WERI-Rb-1 (cell line): ENCODE data around the gene GSTM1.

Source experiments
- DNase-seq: peaks from one replicate; pipeline ENCODE4 v3.0.0-alpha.2; 2020
- H3K27ac ChIP-seq: fragments of 250-450 bp; sonication (Bioruptor Pico); 2 replicates; pipeline ENCODE4 v1.5.1; 2020; ENCODE audit warnings: mild to moderate bottlenecking, moderate library complexity
- H3K27me3 ChIP-seq: fragments of 250-450 bp; sonication (Bioruptor Pico); 2 replicates; pipeline ENCODE4 v1.5.1; 2021; ENCODE audit warnings: mild to moderate bottlenecking, low read depth, moderate library complexity; ENCODE audit not compliant: insufficient read depth, severe bottlenecking
- H3K36me3 ChIP-seq: fragments of 250-450 bp; sonication (Bioruptor Pico); 2 replicates; pipeline ENCODE4 v1.5.1; 2020; ENCODE audit warnings: mild to moderate bottlenecking, moderate library complexity
- H3K4me3 ChIP-seq: 2 replicates; pipeline ENCODE4 v1.5.1; 2011; ENCODE audit warnings: low read depth, mild to moderate bottlenecking, control low read depth, low read length
- H3K9me3 ChIP-seq: fragments of 250-450 bp; sonication (Bioruptor Pico); 2 replicates; pipeline ENCODE4 v1.5.1; 2021; ENCODE audit warnings: mild to moderate bottlenecking, moderate library complexity; ENCODE audit not compliant: severe bottlenecking
- TF ChIP-seq, protein P1 (sequence below): IDR thresholded peaks from 2 replicates; pipeline ENCODE4 v1.5.1; 2011; ENCODE audit warnings: low read depth, mild to moderate bottlenecking, control low read depth, inconsistent platforms, low read length

The GSTM1 gene

DNA sequence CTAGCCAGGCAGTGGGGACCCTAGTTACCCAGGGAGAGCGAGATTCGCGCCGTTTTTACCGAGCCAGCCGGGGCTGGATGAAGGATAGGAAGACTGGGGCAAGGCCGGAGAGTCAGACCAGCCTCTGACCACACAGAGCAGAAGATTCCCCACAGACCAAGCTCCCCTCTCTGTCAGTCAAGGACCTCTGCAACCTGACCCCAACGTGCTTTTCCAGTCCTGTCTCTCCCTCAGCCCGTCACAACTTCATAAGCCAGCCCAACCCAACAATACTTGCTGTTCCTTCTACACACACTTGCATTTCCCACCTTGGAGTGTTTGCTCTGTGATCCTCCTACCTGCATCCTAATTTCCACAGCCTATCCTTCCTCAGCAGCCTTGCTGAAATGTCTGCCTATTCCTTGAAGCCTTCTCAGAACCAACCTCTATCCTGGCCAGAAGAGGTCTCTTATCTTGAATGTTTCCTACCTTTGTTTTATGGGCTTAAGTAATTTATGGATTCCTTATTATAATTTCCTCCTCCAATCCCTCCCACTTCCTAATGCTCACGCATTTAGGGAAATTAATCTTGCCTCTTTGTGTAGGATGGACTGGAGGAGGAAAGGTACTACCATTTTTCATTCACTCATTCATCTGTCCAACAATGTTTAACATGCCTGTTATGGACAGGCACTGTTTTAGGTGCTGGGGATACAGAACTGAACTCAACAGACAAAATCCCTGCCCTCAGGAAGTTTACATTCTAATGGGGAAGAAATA is 53.2 kb downstream of the GSTM1 start, which contains the start of gene GSTM3:
Gene GSTM3 (minus strand): TSS at position 424 of the 759 bp plus-strand sequence. CDS start 751 bp downstream, outside the sequence.
- no peak for DNase-seq
- Histone ChIP-seq H3K36me3 (peaks cover 24% of the 10 kb centered on the region), H3K4me3 (peak within 1 kb of the TSS; percentile 58), H3K9me3 (peaks cover 4% of the 10 kb centered on the region), H3K27ac (peak within 1 kb of the TSS; percentile 72), H3K27me3 (no peaks in the 10 kb centered on the region)
- TF ChIP-seq, protein P1, sequence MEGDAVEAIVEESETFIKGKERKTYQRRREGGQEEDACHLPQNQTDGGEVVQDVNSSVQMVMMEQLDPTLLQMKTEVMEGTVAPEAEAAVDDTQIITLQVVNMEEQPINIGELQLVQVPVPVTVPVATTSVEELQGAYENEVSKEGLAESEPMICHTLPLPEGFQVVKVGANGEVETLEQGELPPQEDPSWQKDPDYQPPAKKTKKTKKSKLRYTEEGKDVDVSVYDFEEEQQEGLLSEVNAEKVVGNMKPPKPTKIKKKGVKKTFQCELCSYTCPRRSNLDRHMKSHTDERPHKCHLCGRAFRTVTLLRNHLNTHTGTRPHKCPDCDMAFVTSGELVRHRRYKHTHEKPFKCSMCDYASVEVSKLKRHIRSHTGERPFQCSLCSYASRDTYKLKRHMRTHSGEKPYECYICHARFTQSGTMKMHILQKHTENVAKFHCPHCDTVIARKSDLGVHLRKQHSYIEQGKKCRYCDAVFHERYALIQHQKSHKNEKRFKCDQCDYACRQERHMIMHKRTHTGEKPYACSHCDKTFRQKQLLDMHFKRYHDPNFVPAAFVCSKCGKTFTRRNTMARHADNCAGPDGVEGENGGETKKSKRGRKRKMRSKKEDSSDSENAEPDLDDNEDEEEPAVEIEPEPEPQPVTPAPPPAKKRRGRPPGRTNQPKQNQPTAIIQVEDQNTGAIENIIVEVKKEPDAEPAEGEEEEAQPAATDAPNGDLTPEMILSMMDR = no peak
